Endothelial cell of umbilical vein (primary cell): ENCODE measurements around the gene RAB1B. TPM values are rescaled to one million over a fixed set of nuclear protein-coding genes. Genes with fewer than 3 reads are reported as not detected.

Source experiments
- BruUV-seq: library from RNA; stranded (reverse); fragments of 400-500 nt; replicated peaks from 2 replicates; lab custom pipeline; 2021; lab: Mats Ljungman, UMichigan
- CTCF ChIA-PET: fragments of 300-600, 350-600 bp; sonication (Branson Sonifier 250); formaldehyde crosslinking; loops from one replicate; lab custom pipeline; 2021; ENCODE audit warnings: antibody characterized with exemption, inconsistent platforms; lab: Charles Lee
- POLR2A ChIA-PET: fragments of 300-600, 350-600 bp; sonication (Branson Sonifier 250); formaldehyde crosslinking; loops from one replicate; lab custom pipeline; 2021; ENCODE audit warnings: antibody characterized with exemption, inconsistent platforms; lab: Charles Lee
- DNase-seq: peaks from one replicate; pipeline ENCODE4 v3.0.0-alpha.2; 2011; ENCODE audit warnings: low read depth, low spot score
- FAIRE-seq: peaks from 2 replicates; lab custom pipeline; 2011; peaks lifted over from hg19 to GRCh38; lab: Jason Lieb, UNC
- H2AFZ ChIP-seq: 2 replicates; pipeline ENCODE4 v1.6.0; 2012; ENCODE audit warnings: low read depth, low read length, control low read depth, inconsistent platforms
- H3K27ac ChIP-seq: 2 replicates; pipeline ENCODE4 v1.5.1; 2011; ENCODE audit warnings: low read depth, mild to moderate bottlenecking, control low read depth, low read length, moderate library complexity; ENCODE audit not compliant: insufficient read depth
- H3K27me3 ChIP-seq, 2 experiments: 2 replicates each; pipeline versions ENCODE4 v1.6.0 to v1.6.1; 2011; ENCODE audit warnings: low read length in 2 of 2, mixed read lengths in 1 of 2; ENCODE audit not compliant: control insufficient read depth in 2 of 2, insufficient read depth in 2 of 2
- H3K36me3 ChIP-seq, 2 experiments: 2 replicates in 1 of 2; 3 replicates in 1 of 2; pipeline ENCODE4 v1.5.1; 2011; ENCODE audit warnings: low read length in 2 of 2, mild to moderate bottlenecking in 1 of 2, moderate library complexity in 1 of 2; ENCODE audit not compliant: control insufficient read depth in 2 of 2, insufficient read depth in 2 of 2; ENCODE audit errors: extremely low read depth in 1 of 2
- H3K4me1 ChIP-seq: 3 replicates; pipeline ENCODE4 v1.5.1; 2011; ENCODE audit warnings: mild to moderate bottlenecking, low read length; ENCODE audit not compliant: control insufficient read depth, insufficient read depth; ENCODE audit errors: extremely low read depth
- H3K4me2 ChIP-seq: 2 replicates; pipeline ENCODE4 v1.6.1; 2011; ENCODE audit warnings: low read length, control low read depth, mixed read lengths; ENCODE audit not compliant: insufficient read depth
- H3K4me3 ChIP-seq, 3 experiments: fragments of 200-600 bp in 1 of 3; sonication (generic), shearing (Covaris generic) in 1 of 3; replicated peaks in 1 of 3; 2 replicates each; pipeline ENCODE4 v1.5.1; 2011 to 2016; ENCODE audit warnings: control low read depth in 3 of 3, low read length in 3 of 3, mild to moderate bottlenecking in 2 of 3, inconsistent platforms in 1 of 3, low read depth in 1 of 3, moderate library complexity in 1 of 3; ENCODE audit not compliant: insufficient read depth in 1 of 3
- H3K79me2 ChIP-seq: 2 replicates; pipeline ENCODE4 v1.6.0; 2012; ENCODE audit warnings: low read length, inconsistent platforms; ENCODE audit not compliant: control insufficient read depth, insufficient read depth
- H3K9ac ChIP-seq: replicated peaks from 2 replicates; pipeline ENCODE3; 2011; ENCODE audit warnings: low read length, control low read depth; ENCODE audit not compliant: insufficient read depth; ENCODE audit errors: extremely low read depth
- H3K9me1 ChIP-seq: replicated peaks from 3 replicates; pipeline ENCODE4 v1.6.0; 2011; ENCODE audit warnings: mild to moderate bottlenecking, low read length; ENCODE audit not compliant: control insufficient read depth, insufficient read depth; ENCODE audit errors: extremely low read depth
- H3K9me3 ChIP-seq: replicated peaks from 2 replicates; pipeline ENCODE4 v1.5.1; 2012; ENCODE audit warnings: low read length, inconsistent platforms; ENCODE audit not compliant: control insufficient read depth, insufficient read depth
- H4K20me1 ChIP-seq: replicated peaks from 2 replicates; pipeline ENCODE3; 2011; ENCODE audit warnings: mild to moderate bottlenecking, low read length; ENCODE audit not compliant: control insufficient read depth, insufficient read depth; ENCODE audit errors: extremely low read depth
- CTCF ChIP-seq, 2 donors: IDR thresholded peaks; 1 replicate in 1 of 2; 2 replicates in 1 of 2; pipeline ENCODE4 v1.5.1; 2011; ENCODE audit warnings: low read length in 2 of 2, mild to moderate bottlenecking in 2 of 2, moderate library complexity in 2 of 2, control low read depth in 1 of 2, inconsistent platforms in 1 of 2, low read depth in 1 of 2; ENCODE audit not compliant: insufficient read depth in 1 of 2; ENCODE audit errors: extremely low read depth in 1 of 2
- EZH2 ChIP-seq: IDR thresholded peaks from 2 replicates; pipeline ENCODE4 v1.6.1; 2012; ENCODE audit warnings: borderline replicate concordance, low read depth, mild to moderate bottlenecking, moderate library complexity, low read length, inconsistent platforms; ENCODE audit not compliant: severe bottlenecking
- FOS ChIP-seq: IDR thresholded peaks from 2 replicates; pipeline ENCODE4 v1.6.1; 2011; ENCODE audit warnings: mild to moderate bottlenecking, low read length, moderate library complexity, borderline replicate concordance; ENCODE audit not compliant: insufficient read depth
- GATA2 ChIP-seq: IDR thresholded peaks from 2 replicates; pipeline ENCODE4 v1.7.0; 2011; ENCODE audit warnings: low read depth, mild to moderate bottlenecking, moderate library complexity, mixed read lengths, low read length; ENCODE audit not compliant: insufficient read length, insufficient read depth
- JUN ChIP-seq: IDR thresholded peaks from 2 replicates; pipeline ENCODE4 v1.6.1; 2011; ENCODE audit warnings: borderline replicate concordance, low read depth; ENCODE audit not compliant: insufficient read length, insufficient read depth
- MAX ChIP-seq: IDR thresholded peaks from 2 replicates; pipeline ENCODE4 v1.6.1; 2011; ENCODE audit not compliant: insufficient read depth, insufficient read length
- MYC ChIP-seq: IDR thresholded peaks from one replicate; pipeline ENCODE4 v1.6.1; 2011; ENCODE audit warnings: mild to moderate bottlenecking, low read depth, low read length
- POLR2A ChIP-seq: IDR thresholded peaks from 2 replicates; pipeline ENCODE4 v1.6.1; 2012; ENCODE audit warnings: low read depth, mild to moderate bottlenecking, control low read depth, low read length
- POLR2AphosphoS5 ChIP-seq: IDR thresholded peaks from 2 replicates; pipeline ENCODE4 v1.6.1; 2012; ENCODE audit warnings: low read depth, mild to moderate bottlenecking, control low read depth, low read length, moderate library complexity; ENCODE audit not compliant: insufficient read depth
- dilution Hi-C: fragments of 300-500 bp; cut with MboI; formaldehyde crosslinking; loops from one replicate; pipeline ENCODE4 v1.15.0; 2019; ENCODE audit warnings: low sequenced_read_pairs; ENCODE audit not compliant: extremely low pct_ligation_motif_present
- intact Hi-C: fragments of 100-400 bp; cut with micrococcal nuclease; formaldehyde crosslinking; loops from one replicate; pipeline ENCODE4 v1.10.0; 2022
- polyA plus RNA-seq, 4 experiments: library from polyadenylated mRNA; depleted of rRNA in 3 of 4; stranded (reverse) in 3 of 4; unstranded in 1 of 4; fragments of >200 nt; gene quantifications; 2 replicates each; pipeline versions ENCODE4 v1.2.1 to v1.2.3, GENCODE V29; 2011 to 2012; ENCODE audit warnings: missing spikeins in 1 of 4
- total RNA-seq: library from RNA; stranded (reverse); gene quantifications from 2 replicates; pipeline ENCODE4 v1.2.3, GENCODE V29; 2021

RAB1B gene
- total and polyA plus RNA-seq, 2 donors (not counting 3 experiments of a cell fraction or from before 2014, with no cell fraction given): 171 to 383 TPM

- TF ChIP-seq MAX: no peak
- TF ChIP-seq FOS: no peak
- TF ChIP-seq MYC: no peak
- TF ChIP-seq JUN: no peak
These were observed 19.5 kb upstream of the RAB1B start for GRCh38 chr11:66248903-66249302.

GRCh38 chr11:66251809-66252208, 16.6 kb upstream of the RAB1B start:
- Histone ChIP-seq H4K20me1 (no peaks in the 10 kb centered on the region), H3K79me2 (no peaks in the 10 kb centered on the region), H3K27me3 (peaks cover 0 to 4% of the 10 kb centered on the region in 2 experiments), H3K9me1 (no peaks in the 10 kb centered on the region), H3K27ac (no peak overlapping the region), H3K4me2 (no peak overlapping the region), H2AFZ (no peak overlapping the region), H3K9me3 (no peaks in the 10 kb centered on the region), H3K4me1 (peaks cover 1% of the 10 kb centered on the region), H3K9ac (no peak overlapping the region), H3K36me3 (peaks cover 0 to 3% of the 10 kb centered on the region in 2 experiments), H3K4me3 (no peak overlapping the region)
- no TSS peak for BruUV-seq
- dilution Hi-C loops (no loop called here), intact Hi-C loops (no loop called here)
- no peak for DNase-seq
- ChIA-PET POLR2A (no interaction called here), CTCF (no interaction called here)
- FAIRE-seq: no peak
- TF ChIP-seq POLR2A: no peak
- no peak for TF ChIP-seq MAX
- TF ChIP-seq FOS: no peak
- TF ChIP-seq GATA2: no peak
- no peak for TF ChIP-seq JUN
- TF ChIP-seq POLR2AphosphoS5: no peak
- no peak for TF ChIP-seq EZH2
- no peak for TF ChIP-seq MYC
- TF ChIP-seq CTCF (IDR thresholded peaks at IDR 0.05; ENCODE audit: extremely low read depth in 1 of 2, insufficient read depth in 1 of 2, low read depth in 1 of 2, low read length in 2 of 2): no peak

More at GRCh38 chr11:66248903-66249302, 19.5 kb upstream of the RAB1B start:
- BruUV-seq: no TSS peak
- Histone ChIP-seq H2AFZ (no peak overlapping the region), H3K27ac (no peak overlapping the region), H3K4me2 (no peak overlapping the region), H3K36me3 (peaks cover 0 to 3% of the 10 kb centered on the region in 2 experiments), H3K27me3 (no peaks in the 10 kb centered on the region), H3K4me3 (no peak overlapping the region), H3K9me1 (no peaks in the 10 kb centered on the region), H3K9ac (no peak overlapping the region), H3K9me3 (no peaks in the 10 kb centered on the region), H3K4me1 (no peaks in the 10 kb centered on the region), H3K79me2 (no peaks in the 10 kb centered on the region), H4K20me1 (no peaks in the 10 kb centered on the region)
- dilution Hi-C loops: no loop called here
- ChIA-PET POLR2A (no interaction called here), CTCF (no interaction called here)
- intact Hi-C loops: no loop called here
- FAIRE-seq (no peak), DNase-seq (no peak)
